ENCODE measurements around the gene RNF40.

Gene RNF40

DNA sequence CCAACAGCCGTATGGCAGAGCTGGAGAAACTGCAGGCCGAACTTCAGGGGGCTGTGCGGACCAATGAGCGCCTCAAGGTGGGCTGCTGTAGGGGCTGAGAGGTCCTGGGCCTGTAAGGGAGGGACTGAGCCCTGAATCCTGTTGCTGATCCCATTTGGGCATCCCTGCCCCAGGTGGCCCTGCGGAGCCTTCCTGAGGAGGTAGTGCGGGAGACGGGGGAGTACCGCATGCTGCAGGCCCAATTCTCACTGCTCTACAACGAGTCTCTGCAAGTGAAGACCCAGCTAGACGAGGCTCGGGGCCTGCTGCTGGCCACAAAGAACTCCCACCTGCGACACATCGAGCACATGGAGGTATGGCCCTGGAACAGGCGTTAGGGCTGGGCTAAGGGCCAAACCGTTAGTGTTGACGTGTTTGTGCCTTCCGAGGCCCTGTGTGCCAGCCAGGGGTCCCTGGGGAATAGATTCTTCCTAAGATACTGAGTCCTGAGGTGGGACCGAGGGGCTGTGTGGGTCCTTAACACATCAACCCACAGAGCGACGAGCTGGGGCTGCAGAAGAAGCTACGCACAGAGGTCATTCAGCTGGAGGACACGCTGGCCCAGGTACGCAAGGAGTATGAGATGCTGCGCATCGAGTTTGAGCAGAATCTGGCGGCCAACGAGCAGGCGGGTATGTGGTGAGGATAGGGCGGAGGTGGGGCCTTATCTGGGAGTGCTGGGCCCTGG is 4.2 kb downstream of the RNF40 start:
- H3K27me3 Mint-ChIP-seq: no peaks in the 10 kb centered on the region

GRCh38 chr16:30766933-30767284 is 4.8 kb downstream of the RNF40 start:
- Mint-ChIP-seq H3K9me3 (no peaks in the 10 kb centered on the region), H3K36me3 (ENCODE audit: low read depth) (peaks cover 58% of the 10 kb centered on the region), H3K27ac (no peak overlapping the region), H3K4me3 (no peak overlapping the region), H3K27me3 (no peaks in the 10 kb centered on the region), H3K4me1 (ENCODE audit: low read depth) (peaks cover 18% of the 10 kb centered on the region)

More for the DNA sequence above, 4.2 kb downstream of the RNF40 start:
- no peak overlapping the region for H3K27ac Mint-ChIP-seq
- peaks cover 18% of the 10 kb centered on the region for H3K4me1 Mint-ChIP-seq (ENCODE audit: low read depth)
- H3K9me3 Mint-ChIP-seq: no peaks in the 10 kb centered on the region
- no peak overlapping the region for H3K4me3 Mint-ChIP-seq
- peaks cover 57% of the 10 kb centered on the region for H3K36me3 Mint-ChIP-seq (ENCODE audit: low read depth)

GRCh38 chr16:30767767-30768465 is 5.8 kb downstream of the RNF40 start:
- Mint-ChIP-seq H3K4me1 (ENCODE audit: low read depth) (peaks cover 13% of the 10 kb centered on the region), H3K27me3 (no peaks in the 10 kb centered on the region), H3K4me3 (no peak overlapping the region), H3K36me3 (ENCODE audit: low read depth) (peaks cover 62% of the 10 kb centered on the region), H3K9me3 (no peaks in the 10 kb centered on the region), H3K27ac (no peak overlapping the region)

GRCh38 chr16:30768583-30769181 is 6.6 kb downstream of the RNF40 start:
- no peak overlapping the region for H3K27ac Mint-ChIP-seq

GRCh38 chr16:30769379-30770089 is 7.4 kb downstream of the RNF40 start:
- H3K27ac Mint-ChIP-seq: no peak overlapping the region
- peaks cover 6% of the 10 kb centered on the region for H3K4me1 Mint-ChIP-seq (ENCODE audit: low read depth)
- H3K9me3 Mint-ChIP-seq: no peaks in the 10 kb centered on the region
- peaks cover 64% of the 10 kb centered on the region for H3K36me3 Mint-ChIP-seq (ENCODE audit: low read depth)
- no peaks in the 10 kb centered on the region for H3K27me3 Mint-ChIP-seq
- H3K4me3 Mint-ChIP-seq: no peak overlapping the region

More at GRCh38 chr16:30768583-30769181, 6.6 kb downstream of the RNF40 start:
- Mint-ChIP-seq H3K36me3 (ENCODE audit: low read depth) (peaks cover 63% of the 10 kb centered on the region), H3K9me3 (no peaks in the 10 kb centered on the region), H3K4me1 (ENCODE audit: low read depth) (peaks cover 6% of the 10 kb centered on the region), H3K27me3 (no peaks in the 10 kb centered on the region), H3K4me3 (no peak overlapping the region)

- H3K36me3 Mint-ChIP-seq (ENCODE audit: low read depth): peaks cover 55% of the 10 kb centered on the region
- H3K27ac Mint-ChIP-seq: no peak overlapping the region
These were observed 9.6 kb downstream of the RNF40 start for GRCh38 chr16:30771726-30772125.

DNA sequence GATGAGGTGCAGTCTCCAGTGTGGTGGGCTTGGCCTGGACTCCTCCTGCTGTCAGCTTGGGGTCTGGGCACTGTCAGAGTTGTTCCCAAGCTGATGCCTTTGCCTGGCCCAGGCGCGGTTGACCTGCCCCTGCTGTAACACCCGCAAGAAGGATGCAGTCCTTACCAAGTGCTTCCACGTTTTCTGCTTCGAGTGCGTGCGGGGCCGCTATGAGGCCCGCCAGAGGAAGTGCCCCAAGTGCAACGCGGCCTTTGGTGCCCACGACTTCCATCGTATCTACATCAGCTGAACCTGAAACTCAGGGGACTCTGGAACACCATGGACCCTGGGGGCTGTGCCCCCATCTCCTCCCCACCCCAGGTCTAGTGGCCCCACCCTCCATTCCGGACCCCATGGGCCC is 11.7 kb downstream of the RNF40 start:
- no peak overlapping the region for H3K4me3 Mint-ChIP-seq
- H3K4me1 Mint-ChIP-seq (ENCODE audit: low read depth): peaks cover 24% of the 10 kb centered on the region
- H3K27ac Mint-ChIP-seq: no peak overlapping the region
- H3K9me3 Mint-ChIP-seq: no peaks in the 10 kb centered on the region
- H3K36me3 Mint-ChIP-seq (ENCODE audit: low read depth): peaks cover 48% of the 10 kb centered on the region
- H3K27me3 Mint-ChIP-seq: peaks cover 3% of the 10 kb centered on the region

More at GRCh38 chr16:30771726-30772125, 9.6 kb downstream of the RNF40 start:
- no peak overlapping the region for H3K4me3 Mint-ChIP-seq
- H3K9me3 Mint-ChIP-seq: no peaks in the 10 kb centered on the region
- H3K27me3 Mint-ChIP-seq: no peaks in the 10 kb centered on the region
- peaks cover 17% of the 10 kb centered on the region for H3K4me1 Mint-ChIP-seq (ENCODE audit: low read depth)

DNA sequence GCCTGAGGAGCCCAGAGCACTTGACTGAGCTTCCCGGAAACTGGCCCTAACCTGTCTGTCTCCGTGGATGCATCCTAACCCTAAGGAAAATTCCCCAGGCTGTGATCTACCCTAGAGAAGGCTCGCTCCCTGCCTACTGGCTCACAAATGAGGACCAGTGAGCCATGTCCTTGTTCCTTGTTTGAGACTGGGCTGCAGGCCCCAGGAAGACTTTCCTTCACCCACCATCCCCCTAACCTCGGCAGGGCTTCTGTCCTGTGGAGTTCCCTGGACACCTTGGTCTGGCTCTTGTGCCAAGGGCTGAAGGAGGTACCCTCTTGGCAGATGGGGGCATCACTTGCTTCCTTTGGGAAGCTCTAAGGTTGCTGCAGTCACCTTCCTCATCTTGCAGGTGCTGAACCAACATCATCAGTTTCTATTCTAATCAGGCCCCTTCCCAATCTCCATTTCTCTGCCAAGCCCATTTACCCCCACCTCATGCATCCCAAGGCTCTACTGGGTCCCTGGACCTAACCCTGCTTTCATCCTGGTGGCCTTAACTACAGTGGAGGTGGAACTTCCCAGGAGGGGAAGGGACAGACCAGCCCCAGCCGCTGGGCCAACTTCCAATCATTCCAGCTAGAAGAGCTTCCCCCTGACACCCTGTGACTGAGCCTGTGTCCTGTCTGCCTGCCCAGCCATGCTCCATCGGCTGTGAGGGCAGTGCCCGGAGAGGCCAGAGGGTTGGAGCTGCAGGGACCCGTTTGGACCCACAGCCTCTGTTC is 12.4 kb downstream of the RNF40 start:
- Mint-ChIP-seq H3K4me3 (peak overlapping the region; percentile 93), H3K9me3 (no peaks in the 10 kb centered on the region), H3K4me1 (ENCODE audit: low read depth) (peaks cover 24% of the 10 kb centered on the region), H3K27ac (peak overlapping the region; percentile 98), H3K36me3 (ENCODE audit: low read depth) (peaks cover 44% of the 10 kb centered on the region), H3K27me3 (peaks cover 3% of the 10 kb centered on the region)

DNA sequence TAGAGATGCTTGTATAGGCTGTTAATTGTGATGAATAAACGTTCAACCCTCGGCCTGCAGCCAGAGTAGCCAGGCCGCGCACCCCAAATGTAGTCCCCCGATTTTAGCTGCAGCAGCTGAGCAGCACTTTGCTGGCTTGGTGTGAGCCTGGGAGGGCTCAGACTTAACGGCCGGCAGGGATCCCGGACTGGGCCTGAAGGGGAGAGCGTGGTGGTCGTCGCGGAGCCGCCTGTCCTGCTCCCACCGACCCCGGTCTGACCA is 12.9 kb downstream of the RNF40 start:
- Mint-ChIP-seq H3K27me3 (peaks cover 3% of the 10 kb centered on the region), H3K9me3 (no peaks in the 10 kb centered on the region), H3K4me3 (peak overlapping the region; percentile 93), H3K36me3 (ENCODE audit: low read depth) (peaks cover 43% of the 10 kb centered on the region), H3K4me1 (ENCODE audit: low read depth) (peaks cover 24% of the 10 kb centered on the region), H3K27ac (peak overlapping the region; percentile 98)

- Mint-ChIP-seq H3K4me1 (ENCODE audit: low read depth) (peaks cover 24% of the 10 kb centered on the region), H3K36me3 (ENCODE audit: low read depth) (peaks cover 38% of the 10 kb centered on the region), H3K4me3 (peak overlapping the region; percentile 93), H3K27me3 (peaks cover 3% of the 10 kb centered on the region), H3K9me3 (no peaks in the 10 kb centered on the region), H3K27ac (peak overlapping the region; percentile 98)
These were observed 13.5 kb downstream of the RNF40 start for GRCh38 chr16:30775392-30776188.

DNA sequence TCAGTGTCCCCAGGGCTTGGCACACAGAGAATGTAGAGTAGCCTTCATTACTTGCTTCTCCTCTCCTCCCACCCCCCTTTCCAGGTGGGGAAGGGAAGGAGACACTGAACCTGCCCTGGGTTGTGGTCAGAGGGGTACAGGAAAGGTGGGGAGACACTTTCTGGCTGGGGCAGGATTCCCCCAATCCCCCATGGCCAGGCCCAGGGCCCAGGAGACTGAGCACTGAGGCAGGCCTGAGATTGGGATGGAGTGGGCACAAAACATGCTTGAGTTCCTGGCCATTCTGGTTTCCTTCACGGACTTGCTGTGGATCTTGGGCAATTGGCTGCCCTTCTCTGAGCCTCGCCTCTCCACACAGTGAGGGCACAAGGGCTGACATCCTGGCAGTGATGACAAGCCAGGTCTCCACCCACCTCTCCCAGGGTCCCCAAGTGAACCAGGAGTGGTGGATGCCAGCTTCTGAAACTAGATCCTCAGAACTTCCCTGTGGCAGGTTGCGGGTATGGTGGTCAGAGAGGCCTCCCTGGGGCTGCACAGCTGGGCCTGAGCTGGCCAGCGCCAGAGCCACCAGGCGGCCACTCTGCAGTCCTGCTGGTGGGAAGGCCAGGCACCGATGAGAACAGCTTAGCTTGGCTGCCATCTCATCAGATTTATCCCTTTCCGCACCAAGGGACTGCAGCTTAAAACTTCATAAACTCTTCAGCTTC is 15.6 kb downstream of the RNF40 start:
- Mint-ChIP-seq H3K36me3 (ENCODE audit: low read depth) (peaks cover 24% of the 10 kb centered on the region), H3K9me3 (no peaks in the 10 kb centered on the region), H3K4me1 (ENCODE audit: low read depth) (peaks cover 24% of the 10 kb centered on the region), H3K4me3 (peak overlapping the region; percentile 93), H3K27me3 (peaks cover 3% of the 10 kb centered on the region), H3K27ac (no peak overlapping the region)

DNA sequence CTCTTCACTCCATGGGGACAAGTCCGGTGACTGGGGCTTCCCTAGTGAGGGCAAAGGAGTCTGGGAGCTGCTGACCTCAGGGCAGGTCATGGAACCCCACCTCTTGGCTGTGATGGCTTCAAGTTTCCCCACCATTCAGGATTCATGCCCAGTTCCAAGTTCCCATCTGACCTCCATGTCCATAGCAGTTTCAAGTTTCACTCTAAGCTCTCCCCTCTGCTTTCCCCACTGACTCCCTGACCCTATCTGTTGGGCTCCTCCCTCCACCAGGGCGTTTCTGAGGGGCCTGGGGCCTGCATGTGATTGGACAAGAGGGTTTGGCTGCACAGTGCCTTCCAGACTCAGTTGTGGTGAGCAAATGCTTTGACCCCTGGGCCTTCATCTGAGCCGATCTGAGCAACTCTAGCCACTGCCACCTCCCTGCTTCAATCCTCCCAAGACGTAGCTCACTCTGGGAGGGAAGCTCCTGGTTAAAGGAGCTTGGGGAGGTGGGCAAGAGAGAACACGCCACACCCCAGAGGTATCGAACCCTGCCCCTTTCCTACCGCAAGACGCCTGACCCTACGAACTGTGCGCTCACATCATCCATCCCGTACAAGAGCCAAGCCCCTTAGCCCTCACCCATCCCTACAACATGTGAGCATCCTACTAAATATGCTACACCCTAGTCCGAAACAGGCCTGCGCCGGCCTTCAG is 16.6 kb downstream of the RNF40 start:
- peaks cover 3% of the 10 kb centered on the region for H3K27me3 Mint-ChIP-seq
- peaks cover 24% of the 10 kb centered on the region for H3K4me1 Mint-ChIP-seq (ENCODE audit: low read depth)
- H3K4me3 Mint-ChIP-seq: no peak overlapping the region
- H3K9me3 Mint-ChIP-seq: no peaks in the 10 kb centered on the region
- H3K36me3 Mint-ChIP-seq (ENCODE audit: low read depth): peaks cover 17% of the 10 kb centered on the region
- H3K27ac Mint-ChIP-seq: no peak overlapping the region

GRCh38 chr16:30779596-30779995 is 17.5 kb downstream of the RNF40 start:
- Mint-ChIP-seq H3K27me3 (peaks cover 3% of the 10 kb centered on the region), H3K4me3 (no peak overlapping the region), H3K4me1 (ENCODE audit: low read depth) (peaks cover 21% of the 10 kb centered on the region)

More at GRCh38 chr16:30779596-30779995, 17.5 kb downstream of the RNF40 start:
- H3K36me3 Mint-ChIP-seq (ENCODE audit: low read depth): peaks cover 14% of the 10 kb centered on the region
- no peak overlapping the region for H3K27ac Mint-ChIP-seq
- H3K9me3 Mint-ChIP-seq: no peaks in the 10 kb centered on the region
